NCI-H526 (cell line): ENCODE measurements around the gene KAZN.

Source experiments
- DNase-seq, 2 experiments: peaks; one replicate each; lab custom pipeline; 2025; lab: John Stamatoyannopoulos, UW

Gene KAZN

DNA sequence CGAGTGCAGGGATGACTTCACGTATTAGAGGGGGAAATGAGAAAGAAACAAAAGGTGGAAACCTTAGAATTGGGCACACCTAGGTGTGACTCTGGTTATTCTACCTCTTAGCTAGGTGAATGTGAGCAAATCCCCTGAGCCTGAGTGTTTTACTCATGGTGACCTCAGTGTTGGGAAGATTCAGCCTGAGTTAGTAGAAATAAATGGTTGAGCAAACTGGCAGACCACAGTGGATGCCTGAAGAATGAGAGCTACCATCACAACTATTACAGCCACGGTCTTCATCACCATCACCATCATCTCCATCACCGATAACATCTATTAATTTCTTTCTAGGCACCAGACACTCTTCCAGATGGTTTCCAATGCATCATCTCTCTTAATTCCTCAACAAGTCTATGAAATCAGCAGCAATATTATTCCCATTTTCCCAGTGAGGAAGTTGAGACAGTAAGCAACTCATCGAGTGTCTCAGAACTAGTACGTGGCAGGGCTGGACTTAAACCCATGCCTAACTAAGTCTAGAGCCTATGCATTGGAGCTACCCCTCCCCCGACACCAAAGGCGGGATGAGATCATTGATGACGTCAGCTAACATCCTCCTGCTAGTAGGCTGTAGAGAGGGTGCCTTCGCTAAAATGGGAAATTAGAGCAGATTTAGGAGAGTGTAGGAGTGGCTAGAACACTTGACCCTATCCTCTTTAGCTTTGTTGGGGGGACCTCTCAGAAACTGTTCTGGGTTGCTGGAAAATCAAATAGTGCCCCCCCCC, 7.9 kb upstream of the KAZN start:
- no peak for DNase-seq

- peak in 1 of 2 experiments; percentile 43 for DNase-seq
Observed at GRCh38 chr1:14591600-14591999, 6.9 kb upstream of the KAZN start.

- DNase-seq = peak; percentile 62 to 79
Observed at GRCh38 chr1:14592004-14592631, 6.4 kb upstream of the KAZN start.

GRCh38 chr1:14593302-14593701, 5.2 kb upstream of the KAZN start:
- DNase-seq = no peak

DNA sequence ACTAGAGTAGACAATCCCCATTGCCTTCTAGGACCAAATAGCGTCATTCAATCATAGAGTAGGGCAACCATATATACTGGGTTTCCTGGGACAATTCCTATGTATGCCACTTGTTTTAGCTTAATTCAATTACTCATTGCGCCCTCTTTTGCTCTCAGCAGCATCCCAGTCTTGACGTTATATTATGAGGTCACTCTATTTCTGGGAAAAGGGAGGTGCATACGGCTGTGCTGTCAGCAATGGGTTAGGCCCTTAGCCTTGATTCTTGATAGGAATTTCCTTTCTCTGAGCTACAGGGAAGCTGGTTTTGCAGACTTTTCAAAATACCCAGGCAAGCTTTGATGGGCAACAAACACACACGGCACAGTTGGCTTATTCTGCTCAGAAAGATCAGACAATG, 4.4 kb upstream of the KAZN start:
- DNase-seq = no peak

DNA sequence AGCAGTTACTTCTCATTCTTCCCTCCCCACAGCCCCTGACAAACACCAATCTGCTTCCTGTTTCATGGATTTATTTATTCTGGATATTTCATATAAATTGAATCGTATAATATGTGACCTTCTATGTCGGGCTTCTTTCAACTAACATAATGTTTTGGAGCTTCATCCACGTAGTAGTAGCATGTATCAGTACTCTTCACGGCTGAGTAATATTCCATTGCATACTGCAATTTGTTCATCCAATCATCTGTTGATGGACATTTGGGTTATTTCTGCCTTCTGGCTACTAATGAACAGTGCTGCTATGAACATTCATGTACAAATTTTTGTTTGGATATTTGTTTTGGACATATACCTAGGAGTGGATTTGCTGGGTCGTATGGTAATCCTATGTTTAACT, 1.9 kb upstream of the KAZN start:
- DNase-seq = no peak

DNA sequence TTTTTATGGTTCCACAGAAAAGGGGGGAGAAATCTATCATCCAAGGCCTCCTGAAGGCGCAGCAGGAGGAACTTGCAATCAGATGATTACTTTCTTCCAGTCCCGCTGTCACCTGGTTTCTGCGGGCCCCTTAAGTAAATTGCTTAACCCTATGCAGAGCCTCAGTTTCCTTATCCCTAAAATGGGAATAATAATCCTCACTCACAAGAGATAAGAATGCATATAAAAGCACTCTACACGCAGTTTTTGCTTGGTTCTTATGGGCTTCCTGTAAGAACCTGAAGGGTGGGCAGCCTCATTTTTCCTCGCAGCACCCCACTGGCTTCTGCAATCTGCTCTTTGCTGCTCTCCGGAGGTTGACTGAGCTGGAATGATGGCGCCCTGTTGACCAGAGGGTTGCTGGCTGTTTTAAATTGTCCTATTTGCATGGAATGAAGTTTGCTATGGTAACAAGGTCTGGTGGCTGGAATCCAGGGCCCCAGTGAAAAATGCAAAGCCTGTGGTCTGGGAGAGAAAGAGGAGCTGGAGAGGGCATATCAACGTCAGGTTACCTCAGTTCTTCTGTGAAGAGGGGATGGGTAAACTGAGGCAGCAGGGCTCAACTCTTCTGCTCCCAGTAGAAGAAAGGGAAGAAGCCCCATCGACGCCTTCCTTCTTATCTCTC, 1.0 kb upstream of the KAZN start:
- peak; percentile 97 for DNase-seq

- peak; percentile 65 to 88 for DNase-seq
Observed at GRCh38 chr1:14598007-14598497, 433 bp upstream of the KAZN start.

- DNase-seq = peak; percentile 22 to 50
Observed at GRCh38 chr1:14599183-14599791, 802 bp downstream of the KAZN start.

DNA sequence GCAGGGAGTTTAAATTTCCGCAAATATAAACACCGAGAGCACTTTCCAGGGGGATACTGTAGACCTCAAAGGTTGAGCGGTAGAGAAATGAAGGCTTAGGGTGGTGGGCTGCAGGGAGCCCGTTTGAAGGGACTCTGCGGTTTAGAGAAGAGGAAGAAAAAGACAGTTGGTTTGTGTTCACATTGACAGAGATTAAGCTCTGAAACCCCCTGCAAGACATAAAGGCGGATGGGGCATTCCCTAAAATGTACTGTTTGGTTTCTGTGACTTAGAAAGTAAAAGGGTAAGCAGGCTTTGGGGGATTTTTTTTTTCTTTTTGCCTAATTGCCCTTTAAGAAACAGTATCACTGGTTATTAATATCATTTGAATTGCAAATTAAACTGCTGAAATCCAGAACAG, 1.3 kb downstream of the KAZN start:
- DNase-seq = peak; percentile 47 to 63

DNA sequence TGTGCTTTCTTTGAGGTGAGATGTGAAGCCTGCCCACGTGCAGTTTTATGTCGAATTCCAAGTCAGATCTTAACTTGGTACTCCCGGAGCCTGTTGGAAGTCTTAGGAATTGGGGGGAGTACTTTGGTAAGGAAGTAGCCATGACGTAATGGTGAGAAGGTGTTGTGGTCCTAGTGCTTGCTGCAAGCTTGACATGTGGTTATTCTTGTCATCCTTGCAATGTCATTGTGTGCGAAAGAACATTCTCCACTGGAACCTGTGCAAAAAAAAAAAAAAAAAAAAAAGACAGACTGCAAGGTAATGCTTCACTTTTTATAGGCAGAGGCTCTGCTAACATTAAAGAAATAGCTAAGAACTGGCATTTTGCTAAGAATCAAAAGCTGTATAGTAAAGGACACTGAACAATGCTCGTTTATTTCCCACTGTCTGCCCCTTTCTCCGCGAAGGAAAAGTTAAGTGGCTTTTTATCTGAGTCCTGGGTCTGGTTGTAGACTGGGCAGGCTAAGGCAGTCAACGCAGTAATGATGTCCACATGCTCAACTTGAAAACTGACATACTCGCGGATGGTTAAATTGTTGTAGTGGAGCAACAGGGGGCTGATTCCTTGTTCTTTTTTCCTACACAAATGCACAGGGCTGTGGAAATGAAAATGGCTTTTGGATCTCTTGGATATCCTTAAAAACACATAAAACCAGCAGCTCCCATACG, 2.1 kb downstream of the KAZN start:
- DNase-seq = peak in 1 of 2 experiments; percentile 42

GRCh38 chr1:14602136-14602535, 3.7 kb downstream of the KAZN start:
- DNase-seq = peak in 1 of 2 experiments; percentile 12

DNA sequence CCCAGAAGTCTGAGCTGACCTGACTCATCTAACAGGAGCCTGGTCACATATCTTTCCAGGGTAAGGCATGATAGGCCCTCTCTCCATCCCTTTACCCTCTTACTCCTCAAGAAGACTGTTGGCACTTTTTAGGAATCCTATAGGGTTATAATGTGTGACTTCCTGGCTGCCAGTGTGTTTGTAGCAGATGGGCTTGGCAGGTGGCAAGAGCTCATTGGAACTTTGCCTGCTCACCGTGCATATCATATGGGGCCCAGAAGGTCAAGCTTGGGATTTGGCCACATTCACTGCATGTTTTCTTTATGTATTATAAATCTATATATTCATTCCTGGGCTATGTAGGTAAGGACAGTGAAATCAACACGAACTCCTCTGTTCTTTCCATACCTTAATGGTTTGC, 5.2 kb downstream of the KAZN start:
- no peak for DNase-seq

GRCh38 chr1:14604414-14604813, 5.9 kb downstream of the KAZN start:
- no peak for DNase-seq

GRCh38 chr1:14605945-14606344, 7.5 kb downstream of the KAZN start:
- no peak for DNase-seq

- peak in 1 of 2 experiments; percentile 15 for DNase-seq
Observed at GRCh38 chr1:14606632-14607031, 8.1 kb downstream of the KAZN start.

DNA sequence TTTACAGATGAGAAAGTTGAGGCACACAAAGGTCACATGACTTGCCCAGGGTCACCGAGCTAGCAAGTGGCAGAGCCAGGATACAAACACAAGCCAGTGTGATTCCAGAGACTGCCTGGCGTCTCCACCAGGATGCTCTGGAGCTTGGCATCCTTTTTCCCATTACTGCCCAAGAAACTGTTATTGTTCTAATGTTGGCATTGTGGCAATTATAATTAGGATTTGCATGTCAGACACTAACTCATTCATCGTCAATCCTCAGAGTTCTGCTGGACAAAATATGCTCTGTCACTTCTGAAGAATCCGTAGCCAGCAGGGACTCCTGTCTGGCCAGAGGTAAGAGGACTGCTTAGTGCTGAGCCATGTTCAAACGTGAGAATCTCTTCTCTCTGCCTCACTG, 8.8 kb downstream of the KAZN start:
- peak; percentile 82 to 85 for DNase-seq

DNA sequence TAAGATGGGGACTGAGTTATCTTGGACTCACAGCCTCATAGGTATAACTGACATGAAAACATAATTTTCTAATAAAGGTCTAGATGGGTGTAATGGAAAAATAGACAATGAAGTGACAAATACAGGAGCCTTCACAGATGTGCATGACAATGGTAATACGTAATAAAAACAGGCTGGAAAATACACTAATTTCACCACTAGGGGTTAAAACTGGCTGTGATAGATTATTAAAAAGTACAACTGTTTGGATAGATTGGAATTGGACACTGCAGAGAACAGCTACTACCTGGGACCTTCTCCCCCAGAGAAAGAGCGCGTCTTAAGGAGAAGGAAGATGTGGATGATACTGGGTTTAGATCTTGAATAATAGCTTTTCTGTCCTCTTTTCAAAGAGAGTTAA, 9.8 kb downstream of the KAZN start:
- DNase-seq = no peak

DNA sequence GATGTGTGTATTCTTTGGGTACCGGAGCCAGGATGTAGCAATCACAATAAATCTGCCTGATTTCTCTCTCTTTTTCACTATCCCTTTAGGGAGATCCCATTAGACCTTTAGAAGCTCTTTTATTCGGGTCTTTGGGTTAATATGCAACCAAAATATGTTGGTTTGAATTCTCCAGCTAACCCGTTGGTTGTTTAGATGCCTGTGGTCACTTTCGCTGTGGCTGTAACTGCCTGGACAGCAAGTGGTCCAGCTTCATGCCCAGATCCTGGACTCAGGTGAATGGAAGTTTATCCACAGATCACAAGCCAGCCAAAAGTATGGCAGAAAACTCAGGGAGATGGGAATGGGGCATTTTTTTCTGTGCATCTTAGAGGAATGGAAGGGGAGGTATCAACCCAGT, 12.3 kb downstream of the KAZN start:
- DNase-seq = no peak

DNA sequence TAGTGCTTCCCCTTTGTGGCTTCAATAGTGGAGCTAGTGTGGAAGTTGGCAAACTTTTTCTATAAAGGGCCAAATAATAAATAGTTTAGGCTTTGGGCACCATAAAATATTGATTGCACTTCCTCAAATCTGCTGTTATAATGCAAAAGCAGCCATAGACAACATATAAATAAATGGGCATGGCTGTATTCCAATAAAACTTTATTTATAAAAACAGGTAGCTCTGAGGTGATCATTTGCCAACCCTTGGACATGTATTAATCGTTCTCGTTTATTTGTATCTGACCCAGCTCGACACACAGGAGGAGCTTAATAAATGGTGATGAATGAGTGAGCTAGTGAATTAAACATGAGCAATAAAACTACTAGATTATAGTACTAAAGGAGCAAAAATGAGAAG, 13.3 kb downstream of the KAZN start:
- DNase-seq = no peak

DNA sequence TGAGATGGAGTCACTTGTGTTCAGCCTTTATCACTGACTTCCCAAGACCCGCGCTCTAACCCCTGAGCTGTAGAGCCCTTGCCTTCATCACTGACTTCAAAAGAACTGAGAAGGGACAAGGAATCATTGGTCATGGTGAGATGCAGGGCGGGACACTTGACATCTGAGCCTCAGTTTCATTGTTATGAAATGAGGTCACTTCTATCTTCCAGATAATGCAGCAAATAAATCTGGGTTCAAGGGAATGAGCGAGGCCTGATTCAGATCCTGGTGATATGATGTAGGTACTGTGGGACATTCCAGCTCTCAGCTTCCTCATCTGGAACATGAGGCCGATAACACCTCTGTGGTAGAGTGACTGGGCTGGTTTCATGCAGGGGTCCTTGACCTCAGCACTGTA, 13.8 kb downstream of the KAZN start:
- no peak for DNase-seq

DNA sequence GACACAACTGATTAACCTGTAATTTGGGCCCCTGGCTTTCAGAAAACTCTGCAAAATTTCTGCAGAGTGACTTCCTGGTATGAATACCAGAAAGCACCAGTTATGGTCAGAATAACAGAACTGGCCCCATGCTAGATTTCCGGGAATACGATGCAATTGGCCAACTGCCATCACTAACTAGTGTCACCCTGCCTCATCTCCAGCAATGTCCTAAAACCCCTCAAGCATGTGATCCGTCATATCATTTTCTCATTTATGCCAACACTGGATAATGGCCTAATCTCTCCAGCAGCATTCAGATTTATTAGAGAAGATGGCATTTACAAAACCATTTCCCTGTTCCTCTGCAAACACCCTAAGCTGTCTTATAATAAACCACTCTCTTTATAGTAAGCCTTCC, 15.4 kb downstream of the KAZN start:
- no peak for DNase-seq
